DND-41 (cell line): ENCODE measurements around the gene CLEC4C.

Source experiments
- ATAC-seq: fragments of 200-7000 bp; cut with Tn5 transposase; 3 replicates; pipeline ENCODE4 v1.9.1; 2021; ENCODE audit warnings: low read depth; ENCODE audit not compliant: insufficient read depth
- DNase-seq: peaks from one replicate; pipeline ENCODE4 v3.0.0-alpha.2; 2020
- H2AFZ ChIP-seq: 2 replicates; pipeline ENCODE4 v1.6.0; 2012; ENCODE audit warnings: low read depth, low read length
- H3K27ac ChIP-seq: 2 replicates; pipeline ENCODE4 v1.5.1; 2012; ENCODE audit warnings: low read length, inconsistent platforms
- H3K27me3 ChIP-seq: fragments of 200-600 bp; sonication (generic); 2 replicates; pipeline ENCODE4 v1.6.0; 2012; ENCODE audit warnings: low read length, mild to moderate bottlenecking, inconsistent platforms; ENCODE audit not compliant: insufficient read depth, poor library complexity
- H3K36me3 ChIP-seq: 2 replicates; pipeline ENCODE4 v1.5.1; 2012; ENCODE audit warnings: low read length, inconsistent platforms; ENCODE audit not compliant: insufficient read depth
- H3K4me1 ChIP-seq: 2 replicates; pipeline ENCODE4 v1.5.1; 2012; ENCODE audit warnings: mild to moderate bottlenecking, low read length; ENCODE audit not compliant: insufficient read depth
- H3K4me2 ChIP-seq: 2 replicates; pipeline ENCODE4 v1.6.0; 2012; ENCODE audit warnings: mild to moderate bottlenecking, moderate library complexity, low read length, inconsistent platforms; ENCODE audit not compliant: insufficient read depth
- H3K4me3 ChIP-seq, 2 experiments: fragments of 200-600 bp in 1 of 2; shearing (Covaris generic) in 1 of 2; 2 replicates each; pipeline ENCODE4 v1.5.1; 2012 to 2016; ENCODE audit warnings: inconsistent platforms in 2 of 2, low read length in 2 of 2, mild to moderate bottlenecking in 2 of 2, low read depth in 1 of 2, moderate library complexity in 1 of 2
- H3K79me2 ChIP-seq: 2 replicates; pipeline ENCODE4 v1.6.0; 2012; ENCODE audit warnings: low read length, inconsistent platforms; ENCODE audit not compliant: insufficient read depth
- H3K9ac ChIP-seq: 2 replicates; pipeline ENCODE4 v1.6.0; 2012; ENCODE audit warnings: low read depth, mild to moderate bottlenecking, inconsistent platforms, low read length, moderate library complexity
- H3K9me3 ChIP-seq: 2 replicates; pipeline ENCODE4 v1.5.1; 2012; ENCODE audit warnings: low read length, moderate library complexity, mild to moderate bottlenecking, inconsistent platforms; ENCODE audit not compliant: insufficient read depth, severe bottlenecking
- H4K20me1 ChIP-seq: 2 replicates; pipeline ENCODE4 v1.6.0; 2012; ENCODE audit warnings: low read length; ENCODE audit not compliant: insufficient read depth
- EZH2 ChIP-seq: IDR thresholded peaks from 3 replicates; pipeline ENCODE4 v1.6.1; 2012; ENCODE audit warnings: borderline replicate concordance, low read depth, mild to moderate bottlenecking, moderate library complexity, low read length, inconsistent platforms; ENCODE audit not compliant: severe bottlenecking
- TF ChIP-seq, protein P1 (sequence below): IDR thresholded peaks from 2 replicates; pipeline ENCODE4 v1.5.1; 2012; ENCODE audit warnings: borderline replicate concordance, low read length, moderate library complexity, mild to moderate bottlenecking; ENCODE audit not compliant: poor library complexity, severe bottlenecking; ENCODE audit errors: extremely low read depth

The CLEC4C gene

DNA sequence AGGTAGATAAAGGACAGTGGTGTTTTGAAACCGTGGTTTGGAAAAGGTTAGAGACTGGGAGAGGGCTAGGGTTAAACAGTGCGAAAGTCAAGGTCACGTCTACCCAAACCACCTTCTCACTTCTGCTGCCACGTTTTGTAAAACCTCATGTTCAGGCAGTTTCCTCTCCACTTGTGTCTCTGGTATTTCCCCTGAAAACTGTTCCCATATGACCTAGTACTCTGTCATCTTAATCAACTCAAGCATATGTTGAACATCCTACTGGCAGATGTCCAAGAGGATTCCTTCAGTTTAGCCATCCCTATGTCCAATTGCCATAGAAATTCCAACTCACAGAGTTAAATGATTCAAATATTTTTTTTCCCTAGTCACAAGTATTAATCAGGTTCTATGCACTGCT is 17.4 kb downstream of the CLEC4C start:
- H3K36me3 ChIP-seq, result no peaks in the 10 kb centered on the region
- H3K9ac ChIP-seq, result no peak overlapping the region
- no peak for ATAC-seq
- no peak for DNase-seq
- H3K79me2 ChIP-seq, result no peaks in the 10 kb centered on the region
- no peaks in the 10 kb centered on the region for H4K20me1 ChIP-seq
- H3K27ac ChIP-seq, result no peak overlapping the region
- H3K4me2 ChIP-seq, result no peak overlapping the region
- H3K27me3 ChIP-seq, result peaks cover 8% of the 10 kb centered on the region
- TF ChIP-seq, protein P1, sequence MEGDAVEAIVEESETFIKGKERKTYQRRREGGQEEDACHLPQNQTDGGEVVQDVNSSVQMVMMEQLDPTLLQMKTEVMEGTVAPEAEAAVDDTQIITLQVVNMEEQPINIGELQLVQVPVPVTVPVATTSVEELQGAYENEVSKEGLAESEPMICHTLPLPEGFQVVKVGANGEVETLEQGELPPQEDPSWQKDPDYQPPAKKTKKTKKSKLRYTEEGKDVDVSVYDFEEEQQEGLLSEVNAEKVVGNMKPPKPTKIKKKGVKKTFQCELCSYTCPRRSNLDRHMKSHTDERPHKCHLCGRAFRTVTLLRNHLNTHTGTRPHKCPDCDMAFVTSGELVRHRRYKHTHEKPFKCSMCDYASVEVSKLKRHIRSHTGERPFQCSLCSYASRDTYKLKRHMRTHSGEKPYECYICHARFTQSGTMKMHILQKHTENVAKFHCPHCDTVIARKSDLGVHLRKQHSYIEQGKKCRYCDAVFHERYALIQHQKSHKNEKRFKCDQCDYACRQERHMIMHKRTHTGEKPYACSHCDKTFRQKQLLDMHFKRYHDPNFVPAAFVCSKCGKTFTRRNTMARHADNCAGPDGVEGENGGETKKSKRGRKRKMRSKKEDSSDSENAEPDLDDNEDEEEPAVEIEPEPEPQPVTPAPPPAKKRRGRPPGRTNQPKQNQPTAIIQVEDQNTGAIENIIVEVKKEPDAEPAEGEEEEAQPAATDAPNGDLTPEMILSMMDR, result no peak
- TF ChIP-seq EZH2, result no peak
- no peaks in the 10 kb centered on the region for H3K4me1 ChIP-seq
- H3K9me3 ChIP-seq, result no peaks in the 10 kb centered on the region
- no peak overlapping the region for H2AFZ ChIP-seq
- H3K4me3 ChIP-seq, result no peak overlapping the region

DNA sequence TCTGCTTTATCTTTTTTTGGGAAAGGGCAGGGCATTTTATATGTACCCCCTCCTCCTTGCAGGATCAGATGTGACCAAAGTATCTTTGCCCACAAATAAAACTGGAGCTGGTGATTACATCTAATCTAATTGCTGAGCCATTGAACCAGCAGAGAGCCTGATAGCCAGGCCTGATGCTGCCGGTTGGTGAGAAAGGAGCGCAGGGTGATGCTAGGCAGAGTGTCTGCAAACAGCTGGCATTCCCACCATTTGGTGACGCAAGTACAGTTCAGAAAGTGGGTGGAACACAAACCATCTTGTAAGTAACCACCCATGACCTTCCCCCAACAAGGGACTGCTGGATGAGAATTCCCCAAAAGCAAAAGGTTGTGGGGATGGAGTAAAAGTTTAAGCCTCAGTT is 23.2 kb downstream of the CLEC4C start:
- Histone ChIP-seq H3K9me3 (no peaks in the 10 kb centered on the region), H3K36me3 (no peaks in the 10 kb centered on the region), H3K27me3 (peaks cover 5% of the 10 kb centered on the region), H3K79me2 (no peaks in the 10 kb centered on the region), H2AFZ (no peak overlapping the region), H4K20me1 (no peaks in the 10 kb centered on the region), H3K9ac (no peak overlapping the region), H3K4me3 (no peak overlapping the region), H3K4me2 (no peak overlapping the region), H3K27ac (no peak overlapping the region), H3K4me1 (no peaks in the 10 kb centered on the region)
- ATAC-seq, result no peak
- TF ChIP-seq, protein P1, result no peak
- no peak for TF ChIP-seq EZH2
- DNase-seq, result no peak

DNA sequence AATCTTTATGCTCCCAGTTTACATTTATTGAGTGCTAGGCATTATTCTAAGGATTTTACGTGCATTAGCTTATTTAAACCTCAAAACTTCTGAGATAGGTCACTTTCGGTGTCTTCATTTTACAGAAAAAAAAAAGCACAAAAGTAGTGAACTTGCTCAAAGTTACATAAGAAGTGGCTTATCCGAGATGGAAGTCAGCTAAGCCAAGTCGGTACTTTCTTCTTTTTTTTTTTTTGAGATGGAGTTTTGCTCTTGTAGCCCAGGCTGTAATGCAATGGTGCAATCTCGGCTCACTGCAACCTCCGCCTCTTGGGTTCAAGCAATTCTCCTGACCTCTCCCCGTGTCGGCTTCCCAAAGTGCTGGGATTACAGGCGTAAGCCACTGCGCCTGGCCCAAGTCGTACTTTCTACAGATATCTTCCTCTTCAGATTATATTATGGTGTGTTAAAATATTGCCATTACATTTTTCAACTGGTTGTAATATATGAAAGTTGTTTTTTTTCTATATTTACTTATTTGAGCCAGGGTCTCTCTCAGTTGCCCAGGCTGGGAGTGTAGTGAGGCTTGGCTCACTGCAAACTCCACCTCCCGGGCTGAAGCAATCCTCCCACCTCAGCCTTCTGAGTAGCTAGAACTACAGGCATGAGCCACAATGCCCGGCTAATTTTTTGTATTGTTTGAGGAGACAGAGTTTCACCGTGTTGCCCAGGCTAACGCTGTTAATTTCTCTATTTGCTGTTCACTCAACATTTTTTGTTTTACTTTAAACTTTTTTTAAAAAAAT is 27.0 kb downstream of the CLEC4C start:
- H4K20me1 ChIP-seq, result no peaks in the 10 kb centered on the region
- ATAC-seq, result no peak

More for the DNA sequence above, 27.0 kb downstream of the CLEC4C start:
- H3K27me3 ChIP-seq, result no peaks in the 10 kb centered on the region
- H2AFZ ChIP-seq, result no peak overlapping the region
- no peak overlapping the region for H3K27ac ChIP-seq
- TF ChIP-seq, protein P1, result no peak
- no peak for TF ChIP-seq EZH2
- H3K9ac ChIP-seq, result no peak overlapping the region
- no peaks in the 10 kb centered on the region for H3K4me1 ChIP-seq
- H3K4me2 ChIP-seq, result no peak overlapping the region
- no peaks in the 10 kb centered on the region for H3K9me3 ChIP-seq
- no peak overlapping the region for H3K4me3 ChIP-seq
- H3K36me3 ChIP-seq, result no peaks in the 10 kb centered on the region
- DNase-seq, result no peak
- no peaks in the 10 kb centered on the region for H3K79me2 ChIP-seq
